HepG2 (cell line): ENCODE results near the gene RARS2. TPM values are rescaled to one million over a fixed set of nuclear protein-coding genes. Genes with fewer than 3 reads are reported as not detected.

ENCODE experiments used
- DNMT3B ChIP-seq: conservative IDR thresholded peaks from 2 replicates; pipeline ENCODE4 v1.6.1; 2016; ENCODE audit warnings: missing biosample characterization, control low read depth
- HNF4G ChIP-seq, 2 experiments: sonication (generic) in 1 of 2; formaldehyde crosslinking in 1 of 2; IDR thresholded peaks; 2 replicates each; pipeline versions ENCODE4 v1.4.0 to v1.6.1; 2011 to 2020; ENCODE audit warnings: borderline replicate concordance in 2 of 2, low read depth in 2 of 2, mild to moderate bottlenecking in 2 of 2, low read length in 1 of 2, missing genetic modification reagents in 1 of 2, moderate library complexity in 1 of 2
- JUN ChIP-seq: sonication (generic); formaldehyde crosslinking; IDR thresholded peaks from 2 replicates; pipeline ENCODE4 v1.4.0; 2020; ENCODE audit warnings: mild to moderate bottlenecking, missing genetic modification reagents
- JUNB ChIP-seq: sonication (generic); formaldehyde crosslinking; IDR thresholded peaks from 2 replicates; pipeline ENCODE4 v1.8.0; 2022; ENCODE audit warnings: missing genetic modification reagents, mild to moderate bottlenecking, borderline replicate concordance
- KDM5B ChIP-seq: sonication (generic); formaldehyde crosslinking; IDR thresholded peaks from 2 replicates; pipeline ENCODE4 v1.4.0; 2020; ENCODE audit warnings: missing genetic modification reagents, mild to moderate bottlenecking, borderline replicate concordance
- MAZ ChIP-seq, 2 experiments: sonication (generic) in 1 of 2; formaldehyde crosslinking in 1 of 2; IDR thresholded peaks; 2 replicates each; pipeline versions ENCODE4 v1.5.0 to v1.6.1; 2012 to 2020; ENCODE audit warnings: low read depth in 2 of 2, mild to moderate bottlenecking in 2 of 2, borderline replicate concordance in 1 of 2, improper control_type of control experiment in 1 of 2, low read length in 1 of 2, missing genetic modification reagents in 1 of 2, moderate library complexity in 1 of 2
- MIXL1 ChIP-seq: IDR thresholded peaks from 2 replicates; pipeline ENCODE4 v1.6.1; 2016
- NCOR1 ChIP-seq: fragments of 200-600 bp; sonication (generic); IDR thresholded peaks from 2 replicates; pipeline ENCODE4 v1.7.0; 2017; ENCODE audit warnings: antibody characterized with exemption, low read length, borderline replicate concordance
- NFKBIZ ChIP-seq: IDR thresholded peaks from 2 replicates; pipeline ENCODE4 v1.6.1; 2018; ENCODE audit warnings: missing genetic modification reagents, missing compliant biosample characterization
- SIN3A ChIP-seq: IDR thresholded peaks from 2 replicates; pipeline ENCODE4 v1.6.1; 2011; ENCODE audit warnings: low read depth, mild to moderate bottlenecking, control low read depth, low read length, borderline replicate concordance
- SRF ChIP-seq: IDR thresholded peaks from 2 replicates; pipeline ENCODE4 v1.6.1; 2011; ENCODE audit warnings: mild to moderate bottlenecking, low read depth, low read length, moderate library complexity
- ZFY ChIP-seq: sonication (generic); formaldehyde crosslinking; IDR thresholded peaks from 2 replicates; pipeline ENCODE4 v1.4.0; 2020; ENCODE audit warnings: missing genetic modification reagents
- ZNF180 ChIP-seq: sonication (generic); formaldehyde crosslinking; IDR thresholded peaks from 2 replicates; pipeline ENCODE4 v1.4.0; 2020; ENCODE audit warnings: low read depth, missing genetic modification reagents, borderline replicate concordance
- ZNF337 ChIP-seq: sonication (generic); formaldehyde crosslinking; IDR thresholded peaks from 2 replicates; pipeline ENCODE4 v1.5.1; 2020; ENCODE audit warnings: missing genetic modification reagents, low read depth, mild to moderate bottlenecking, borderline replicate concordance
- ZNF564 ChIP-seq: sonication (generic); formaldehyde crosslinking; IDR thresholded peaks from 2 replicates; pipeline ENCODE4 v1.8.1; 2023; ENCODE audit warnings: mild to moderate bottlenecking, missing genetic modification reagents
- polyA plus RNA-seq, 8 experiments: library from polyadenylated mRNA; depleted of rRNA in 3 of 8; stranded (reverse) in 7 of 8; unstranded in 1 of 8; fragments of >200 nt; fragmentation: Illumina TruSeq in 4 of 8; extraction: Trizol in 4 of 8; gene quantifications; 2 replicates each; pipeline versions ENCODE4 v1.2.1 to v1.2.3, GENCODE V29; 2011 to 2016; ENCODE audit warnings: low read depth in 4 of 8, missing spikeins in 1 of 8, mixed read lengths in 1 of 8; ENCODE audit not compliant: insufficient read depth in 1 of 8
- total RNA-seq, 5 experiments: library from RNA; depleted of rRNA; stranded (reverse); fragments of >200 nt; fragmentation: Illumina TruSeq; extraction: Trizol; gene quantifications; 2 replicates each; pipeline ENCODE4 v1.2.3, GENCODE V29; 2016; ENCODE audit warnings: low read depth in 1 of 5
- TF ChIP-seq, protein P1 (sequence below): sonication (generic); IDR thresholded peaks from 2 replicates; pipeline ENCODE4 v1.6.1; 2016; ENCODE audit warnings: low read depth, borderline replicate concordance
- TF ChIP-seq, protein P2 (sequence below): sonication (generic); formaldehyde crosslinking; IDR thresholded peaks from 2 replicates; pipeline ENCODE4 v1.5.0; 2020; ENCODE audit warnings: missing genetic modification reagents
- TF ChIP-seq, protein P3 (sequence below): sonication (generic); formaldehyde crosslinking; IDR thresholded peaks from 2 replicates; pipeline ENCODE4 v1.9.0; 2022; ENCODE audit warnings: low read depth, missing genetic modification reagents
- TF ChIP-seq, protein P4 (sequence below): conservative IDR thresholded peaks from 2 replicates; pipeline ENCODE4 v1.6.1; 2018; ENCODE audit warnings: missing genetic modification reagents
- TF ChIP-seq, protein P5 (sequence below): sonication (generic); formaldehyde crosslinking; IDR thresholded peaks from 2 replicates; pipeline ENCODE4 v1.5.0; 2020; ENCODE audit warnings: mild to moderate bottlenecking, missing genetic modification reagents

The RARS2 gene
- total and polyA plus RNA-seq, 2 of the 13 experiments (the other 11 are each of a cell fraction or from before 2014, with no cell fraction given), result 23.4 to 80.1 TPM

DNA sequence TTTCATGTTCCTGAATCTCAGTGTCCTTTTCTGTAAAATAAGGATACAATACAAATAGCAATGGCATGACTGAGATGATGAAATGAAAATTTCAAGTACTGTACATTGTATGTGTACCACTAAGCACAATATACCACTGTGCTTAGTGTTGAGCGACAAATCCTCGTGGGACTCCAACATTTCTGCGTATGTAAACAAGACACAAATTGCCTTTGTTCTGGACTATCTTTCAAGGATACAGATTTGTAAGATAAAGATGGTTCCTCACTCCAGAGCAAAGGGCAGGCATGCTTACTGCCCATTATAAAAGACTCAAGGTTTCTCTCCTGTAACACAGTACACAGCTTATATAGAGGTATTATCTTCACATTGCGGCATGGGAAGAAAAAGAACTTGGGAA, 6.0 kb downstream of the RARS2 start (continued):
- TF ChIP-seq, protein P1, sequence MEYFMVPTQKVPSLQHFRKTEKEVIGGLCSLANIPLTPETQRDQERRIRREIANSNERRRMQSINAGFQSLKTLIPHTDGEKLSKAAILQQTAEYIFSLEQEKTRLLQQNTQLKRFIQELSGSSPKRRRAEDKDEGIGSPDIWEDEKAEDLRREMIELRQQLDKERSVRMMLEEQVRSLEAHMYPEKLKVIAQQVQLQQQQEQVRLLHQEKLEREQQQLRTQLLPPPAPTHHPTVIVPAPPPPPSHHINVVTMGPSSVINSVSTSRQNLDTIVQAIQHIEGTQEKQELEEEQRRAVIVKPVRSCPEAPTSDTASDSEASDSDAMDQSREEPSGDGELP, result no peak
- TF ChIP-seq MIXL1 (CRISPR knock-in tag), result peak; percentile 33; the same call in 1 of the 2 replicates
- peak; percentile 58; the same call in 1 of the 2 replicates for TF ChIP-seq NCOR1
- TF ChIP-seq SRF, result no peak
- no peak for TF ChIP-seq SIN3A
- no peak for TF ChIP-seq JUNB (CRISPR knock-in tag)
- no peak for TF ChIP-seq ZNF564
- TF ChIP-seq ZFY (CRISPR knock-in tag), result no peak
- TF ChIP-seq JUN (CRISPR knock-in tag), result no peak
- TF ChIP-seq, protein P2, sequence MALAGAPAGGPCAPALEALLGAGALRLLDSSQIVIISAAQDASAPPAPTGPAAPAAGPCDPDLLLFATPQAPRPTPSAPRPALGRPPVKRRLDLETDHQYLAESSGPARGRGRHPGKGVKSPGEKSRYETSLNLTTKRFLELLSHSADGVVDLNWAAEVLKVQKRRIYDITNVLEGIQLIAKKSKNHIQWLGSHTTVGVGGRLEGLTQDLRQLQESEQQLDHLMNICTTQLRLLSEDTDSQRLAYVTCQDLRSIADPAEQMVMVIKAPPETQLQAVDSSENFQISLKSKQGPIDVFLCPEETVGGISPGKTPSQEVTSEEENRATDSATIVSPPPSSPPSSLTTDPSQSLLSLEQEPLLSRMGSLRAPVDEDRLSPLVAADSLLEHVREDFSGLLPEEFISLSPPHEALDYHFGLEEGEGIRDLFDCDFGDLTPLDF (CRISPR knock-in tag), result no peak
- no peak for TF ChIP-seq ZNF337 (CRISPR knock-in tag)
- TF ChIP-seq, protein P3, sequence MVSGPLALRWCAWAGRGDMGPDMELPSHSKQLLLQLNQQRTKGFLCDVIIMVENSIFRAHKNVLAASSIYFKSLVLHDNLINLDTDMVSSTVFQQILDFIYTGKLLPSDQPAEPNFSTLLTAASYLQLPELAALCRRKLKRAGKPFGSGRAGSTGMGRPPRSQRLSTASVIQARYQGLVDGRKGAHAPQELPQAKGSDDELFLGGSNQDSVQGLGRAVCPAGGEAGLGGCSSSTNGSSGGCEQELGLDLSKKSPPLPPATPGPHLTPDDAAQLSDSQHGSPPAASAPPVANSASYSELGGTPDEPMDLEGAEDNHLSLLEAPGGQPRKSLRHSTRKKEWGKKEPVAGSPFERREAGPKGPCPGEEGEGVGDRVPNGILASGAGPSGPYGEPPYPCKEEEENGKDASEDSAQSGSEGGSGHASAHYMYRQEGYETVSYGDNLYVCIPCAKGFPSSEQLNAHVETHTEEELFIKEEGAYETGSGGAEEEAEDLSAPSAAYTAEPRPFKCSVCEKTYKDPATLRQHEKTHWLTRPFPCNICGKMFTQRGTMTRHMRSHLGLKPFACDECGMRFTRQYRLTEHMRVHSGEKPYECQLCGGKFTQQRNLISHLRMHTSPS (CRISPR knock-in tag), result no peak
- TF ChIP-seq MAZ (IDR thresholded peaks at IDR 0.05; ENCODE audit: borderline replicate concordance, low read depth, low read length), result no peak
- no peak for TF ChIP-seq MAZ (CRISPR knock-in tag; IDR thresholded peaks at IDR 0.05; ENCODE audit: low read depth)
- TF ChIP-seq NFKBIZ (CRISPR knock-in tag), result 0 out of 2 replicates have a peak, but pooled peaks have one; percentile 22
- TF ChIP-seq, protein P4, sequence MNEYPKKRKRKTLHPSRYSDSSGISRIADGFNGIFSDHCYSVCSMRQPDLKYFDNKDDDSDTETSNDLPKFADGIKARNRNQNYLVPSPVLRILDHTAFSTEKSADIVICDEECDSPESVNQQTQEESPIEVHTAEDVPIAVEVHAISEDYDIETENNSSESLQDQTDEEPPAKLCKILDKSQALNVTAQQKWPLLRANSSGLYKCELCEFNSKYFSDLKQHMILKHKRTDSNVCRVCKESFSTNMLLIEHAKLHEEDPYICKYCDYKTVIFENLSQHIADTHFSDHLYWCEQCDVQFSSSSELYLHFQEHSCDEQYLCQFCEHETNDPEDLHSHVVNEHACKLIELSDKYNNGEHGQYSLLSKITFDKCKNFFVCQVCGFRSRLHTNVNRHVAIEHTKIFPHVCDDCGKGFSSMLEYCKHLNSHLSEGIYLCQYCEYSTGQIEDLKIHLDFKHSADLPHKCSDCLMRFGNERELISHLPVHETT (CRISPR knock-in tag), result no peak
- TF ChIP-seq HNF4G (IDR thresholded peaks at IDR 0.05; ENCODE audit: borderline replicate concordance, low read depth, low read length), result peak; percentile 34; the same call in 1 of the 2 replicates
- no peak for TF ChIP-seq HNF4G (CRISPR knock-in tag; IDR thresholded peaks at IDR 0.05; ENCODE audit: borderline replicate concordance, low read depth)
- TF ChIP-seq, protein P5, sequence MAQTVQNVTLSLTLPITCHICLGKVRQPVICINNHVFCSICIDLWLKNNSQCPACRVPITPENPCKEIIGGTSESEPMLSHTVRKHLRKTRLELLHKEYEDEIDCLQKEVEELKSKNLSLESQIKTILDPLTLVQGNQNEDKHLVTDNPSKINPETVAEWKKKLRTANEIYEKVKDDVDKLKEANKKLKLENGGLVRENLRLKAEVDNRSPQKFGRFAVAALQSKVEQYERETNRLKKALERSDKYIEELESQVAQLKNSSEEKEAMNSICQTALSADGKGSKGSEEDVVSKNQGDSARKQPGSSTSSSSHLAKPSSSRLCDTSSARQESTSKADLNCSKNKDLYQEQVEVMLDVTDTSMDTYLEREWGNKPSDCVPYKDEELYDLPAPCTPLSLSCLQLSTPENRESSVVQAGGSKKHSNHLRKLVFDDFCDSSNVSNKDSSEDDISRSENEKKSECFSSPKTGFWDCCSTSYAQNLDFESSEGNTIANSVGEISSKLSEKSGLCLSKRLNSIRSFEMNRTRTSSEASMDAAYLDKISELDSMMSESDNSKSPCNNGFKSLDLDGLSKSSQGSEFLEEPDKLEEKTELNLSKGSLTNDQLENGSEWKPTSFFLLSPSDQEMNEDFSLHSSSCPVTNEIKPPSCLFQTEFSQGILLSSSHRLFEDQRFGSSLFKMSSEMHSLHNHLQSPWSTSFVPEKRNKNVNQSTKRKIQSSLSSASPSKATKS (CRISPR knock-in tag), result no peak
- TF ChIP-seq DNMT3B (CRISPR knock-in tag), result no peak
- TF ChIP-seq ZNF180, result no peak
- TF ChIP-seq KDM5B (CRISPR knock-in tag), result no peak
